Measurements from ENCODE around the gene ARHGAP32.
A peak's percentile ranks its signal among the peaks of the same experiment; 100 is the strongest.
"Not testable (repeated sequence)": the region's sequence is repeated elsewhere in the genome, so short reads cannot be mapped to it uniquely, and the experiment has no call there.

ARHGAP32 gene

GRCh38 chr11:129195682-129196081 is 3.6 kb upstream of the ARHGAP32 start:
- no peak for DNase-seq

GRCh38 chr11:129191649-129192048 is 476 bp downstream of the ARHGAP32 start:
- DNase-seq = no peak

DNA sequence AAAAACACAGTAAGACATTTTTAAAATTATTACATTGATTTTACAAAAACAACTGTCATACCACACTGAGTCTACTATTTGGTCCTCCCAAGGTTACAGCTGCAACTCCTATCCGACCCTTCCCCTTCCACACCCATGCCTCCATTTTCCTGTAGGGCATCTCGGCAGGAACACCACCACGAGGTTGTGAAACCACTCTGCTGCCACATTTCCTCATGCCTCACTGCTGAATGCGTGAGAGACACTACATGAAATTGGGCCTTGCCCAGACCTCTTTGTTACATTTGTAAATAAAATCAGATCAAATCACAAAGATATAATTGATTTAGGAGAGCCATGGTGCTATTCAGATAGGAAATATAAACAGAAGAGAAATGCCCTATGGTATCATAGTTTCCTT is 2.0 kb downstream of the ARHGAP32 start:
- no peak for DNase-seq

GRCh38 chr11:129189646-129190045 is 2.5 kb downstream of the ARHGAP32 start:
- no peak for DNase-seq

GRCh38 chr11:129185082-129185481 is 7.0 kb downstream of the ARHGAP32 start:
- not testable (repeated sequence) for DNase-seq

DNA sequence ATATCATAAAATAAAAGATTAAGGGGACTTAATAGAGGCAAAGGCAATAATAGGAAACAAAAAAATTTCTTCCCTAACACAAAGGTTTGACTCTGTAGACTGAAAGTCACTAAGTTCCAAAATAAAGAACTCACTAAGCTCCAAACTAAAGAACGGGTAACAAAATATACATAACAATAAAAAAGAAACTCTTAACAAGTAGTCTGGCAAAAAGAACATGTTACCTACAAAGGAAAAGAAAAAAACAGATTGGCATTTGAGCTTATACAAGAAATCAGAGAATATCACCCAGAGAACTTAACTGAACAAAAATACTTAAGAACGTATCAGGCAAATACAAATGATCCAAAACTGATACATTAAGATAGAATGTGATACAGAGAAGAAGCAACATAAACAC is 7.5 kb downstream of the ARHGAP32 start:
- DNase-seq = no peak

DNA sequence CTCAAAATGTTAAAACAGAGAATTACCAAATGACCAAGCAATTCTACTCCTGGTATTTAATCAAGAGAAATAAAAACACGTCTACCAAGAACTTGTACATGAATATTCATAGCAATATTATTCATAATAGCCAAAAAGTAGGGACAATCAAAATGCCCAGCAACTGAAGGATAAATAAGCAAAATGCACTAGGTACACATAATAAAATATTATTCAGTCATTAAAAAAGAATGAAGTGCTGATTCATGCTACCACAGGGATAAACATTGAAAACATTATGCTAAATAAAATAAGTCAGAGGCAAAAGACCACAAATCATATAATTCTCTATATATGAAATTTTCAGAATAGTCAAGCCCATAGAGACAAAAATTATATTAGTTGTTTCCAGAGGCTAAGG is 24.8 kb downstream of the ARHGAP32 start:
- no peak for DNase-seq

DNA sequence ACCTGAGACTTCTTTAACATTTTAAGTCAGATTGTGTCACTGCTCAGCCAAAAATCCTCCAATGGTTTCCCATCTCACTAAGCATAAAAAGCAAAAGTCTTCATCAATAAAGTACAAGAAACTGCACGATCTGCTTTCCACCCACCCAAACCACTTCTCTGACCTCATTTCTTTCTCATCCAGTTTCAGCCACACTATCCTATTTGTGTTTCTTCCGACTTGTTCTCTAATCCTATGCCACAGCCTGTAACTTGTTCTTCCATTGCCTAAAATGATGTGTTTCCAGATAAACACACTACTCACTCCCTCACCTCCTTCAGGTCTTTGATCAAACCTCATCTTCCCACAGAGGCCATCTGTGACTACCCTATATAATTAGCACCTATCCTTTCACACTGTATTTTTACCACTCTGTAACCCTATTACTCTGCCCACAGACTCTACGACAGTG is 28.4 kb downstream of the ARHGAP32 start:
- DNase-seq = no peak

DNA sequence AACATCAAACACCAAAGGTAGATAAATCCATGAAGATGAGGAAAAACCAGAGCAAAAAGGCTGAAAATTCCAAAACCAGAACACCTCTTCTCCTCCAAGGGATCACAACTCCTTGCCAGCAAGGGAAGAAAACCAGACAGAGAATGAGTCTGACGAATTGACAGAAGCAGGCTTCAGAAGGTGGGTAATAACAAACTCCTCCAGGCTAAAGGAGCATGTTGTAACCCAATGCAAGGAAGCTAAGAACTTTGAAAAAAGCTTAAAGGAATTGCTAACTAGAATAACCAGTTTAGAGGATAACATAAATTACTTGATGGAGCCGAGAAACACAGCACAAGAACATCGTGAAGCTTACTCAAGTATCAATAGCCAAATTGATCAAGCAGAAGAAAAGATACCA is 35.0 kb downstream of the ARHGAP32 start:
- DNase-seq = not testable (repeated sequence)

DNA sequence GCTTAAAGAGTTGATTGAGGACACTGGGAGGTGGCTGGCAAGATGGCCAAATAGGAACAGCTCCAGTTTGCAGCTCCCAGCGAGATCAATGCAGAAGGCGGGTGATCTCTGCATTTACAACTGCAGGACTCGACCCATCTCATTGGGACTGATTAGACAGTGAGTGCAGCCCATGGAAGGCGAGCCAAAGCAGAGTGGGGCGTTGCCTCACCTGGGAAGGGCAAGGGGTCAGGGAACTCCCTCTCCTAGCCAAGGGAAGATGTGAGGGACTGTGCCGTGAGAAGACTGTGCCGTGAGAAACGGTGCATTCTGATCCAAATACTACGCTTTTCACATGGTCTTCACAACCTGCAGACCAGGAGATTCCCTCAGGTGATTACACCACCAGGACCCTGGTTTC is 36.4 kb downstream of the ARHGAP32 start:
- no peak for DNase-seq

DNA sequence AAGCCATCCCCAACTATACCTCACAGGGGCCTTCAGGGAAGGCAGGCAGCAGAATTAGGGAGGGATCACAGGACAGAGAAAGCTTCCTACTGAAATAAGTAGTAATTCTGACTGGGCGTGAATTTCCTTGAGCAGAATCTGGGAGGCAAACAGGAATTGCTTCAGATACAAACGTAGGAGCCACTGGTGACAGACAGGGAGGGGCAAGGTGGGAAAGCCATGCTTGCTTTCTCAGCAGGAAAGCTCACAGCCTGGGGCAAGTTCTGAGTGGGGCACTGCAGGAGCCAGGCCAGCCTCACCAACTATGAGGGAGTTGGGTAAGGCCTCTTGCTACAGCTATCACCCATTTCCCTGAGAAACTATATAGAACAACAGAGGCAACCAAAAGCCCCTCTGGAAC is 43.6 kb downstream of the ARHGAP32 start:
- DNase-seq = no peak

DNA sequence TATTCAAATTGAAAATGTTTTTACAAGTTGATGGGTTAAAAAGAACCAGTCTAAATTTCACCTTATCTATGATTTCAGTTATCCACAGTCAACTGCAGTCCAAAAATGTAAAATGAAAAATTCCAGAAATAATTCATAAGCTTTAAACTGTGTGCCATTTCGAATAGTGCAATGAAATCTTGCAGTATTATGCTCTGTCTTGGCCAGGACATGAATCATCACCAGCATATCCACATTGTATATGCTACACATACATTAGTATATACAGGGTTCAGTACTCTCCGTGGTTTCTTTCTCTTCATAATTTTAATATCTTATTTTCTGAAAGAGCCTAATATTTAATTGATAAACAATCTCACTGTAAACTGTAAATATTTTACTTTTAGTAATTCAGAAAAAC is 45.9 kb downstream of the ARHGAP32 start:
- no peak for DNase-seq

- DNase-seq = no peak
Measured at GRCh38 chr11:129145276-129145675, 46.8 kb downstream of the ARHGAP32 start.

- no peak for DNase-seq
Measured at GRCh38 chr11:129144256-129144655, 47.9 kb downstream of the ARHGAP32 start.

GRCh38 chr11:129143335-129143734 is 48.8 kb downstream of the ARHGAP32 start:
- DNase-seq = no peak

DNA sequence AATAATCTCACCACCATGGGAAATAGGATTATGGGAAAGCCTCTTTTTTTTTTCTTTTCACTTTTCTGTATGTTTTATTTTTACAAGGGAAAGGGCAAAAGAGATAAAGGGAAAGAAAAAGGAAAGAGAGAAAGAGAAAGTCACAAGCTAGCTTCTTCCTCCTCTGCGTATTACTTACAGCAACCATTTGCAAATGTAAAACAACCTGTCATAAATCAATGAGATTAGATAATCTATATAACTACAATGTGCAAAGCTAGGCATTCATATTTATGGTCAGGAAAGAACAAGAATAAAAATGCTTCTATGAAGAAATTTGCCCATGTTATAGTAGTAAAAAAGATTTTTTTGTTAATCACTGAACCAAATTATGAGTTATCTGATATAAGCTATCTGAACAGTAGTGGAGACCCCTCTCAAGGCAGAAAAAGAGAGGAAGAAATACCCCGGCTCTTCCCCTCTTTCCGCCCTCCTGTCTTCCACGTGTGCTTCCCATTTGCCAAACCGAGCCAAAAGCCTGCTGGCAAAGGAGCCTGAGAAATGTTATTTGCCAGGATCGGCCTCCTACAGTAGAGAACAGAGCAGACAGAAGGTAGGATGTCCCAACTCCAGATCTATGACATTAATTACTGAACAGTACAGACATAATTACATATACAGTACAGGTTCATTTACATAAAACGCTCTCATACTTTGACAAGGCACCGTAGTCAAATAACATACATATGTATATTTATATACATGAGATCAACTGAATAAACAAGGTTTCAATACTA is 50.2 kb downstream of the ARHGAP32 start:
- no peak for DNase-seq

DNA sequence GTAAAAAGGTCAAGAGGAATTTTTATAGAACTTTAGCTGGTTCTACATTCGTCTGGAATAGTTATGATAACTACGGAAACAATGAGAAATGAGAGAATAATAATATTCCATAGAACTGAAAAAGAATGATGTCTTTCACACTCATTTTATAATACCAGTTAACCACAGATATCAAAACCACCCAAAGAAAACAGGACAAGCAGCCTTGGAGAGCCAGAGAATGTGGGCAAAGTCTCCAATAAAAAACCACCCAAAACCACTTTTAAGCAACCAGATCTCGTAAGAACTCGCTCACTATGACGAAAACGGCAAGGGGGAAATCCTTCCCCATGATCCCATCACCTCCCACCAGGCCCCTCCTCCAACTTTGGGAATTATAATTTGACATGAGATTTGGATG is 60.8 kb downstream of the ARHGAP32 start:
- no peak for DNase-seq

DNA sequence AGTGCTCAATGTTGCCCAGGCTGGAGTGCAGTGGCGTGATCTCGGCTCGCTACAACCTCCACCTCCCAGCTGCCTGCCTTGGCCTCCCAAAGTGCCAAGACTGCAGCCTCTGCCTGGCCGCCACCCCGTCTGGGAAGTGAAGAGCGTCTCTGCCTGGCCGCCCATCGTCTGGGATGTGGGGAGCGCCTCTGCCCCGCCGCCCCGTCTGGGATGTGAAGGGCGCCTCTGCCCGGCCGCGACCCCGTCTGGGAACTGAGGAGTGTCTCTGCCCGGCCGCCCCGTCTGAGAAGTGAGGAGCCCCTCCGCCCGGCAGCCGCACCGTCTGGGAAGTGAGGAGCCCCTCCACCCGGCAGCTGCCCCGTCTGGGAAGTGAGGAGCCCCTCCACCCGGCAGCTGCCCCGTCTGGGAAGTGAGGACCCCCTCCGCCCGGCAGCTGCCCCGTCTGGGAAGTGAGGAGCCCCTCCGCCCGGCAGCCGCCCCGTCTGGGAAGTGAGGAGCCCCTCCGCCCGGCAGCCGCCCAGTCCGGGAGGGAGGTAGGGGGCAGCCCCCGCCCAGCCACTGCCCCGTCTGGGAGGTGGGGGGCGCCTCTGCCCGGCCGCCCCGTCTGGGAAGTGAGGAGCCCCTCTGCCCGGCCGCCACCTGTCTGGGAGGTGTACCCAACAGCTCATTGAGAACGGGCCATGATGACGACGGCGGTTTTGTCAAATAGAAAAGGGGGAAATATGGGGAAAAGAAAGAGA is 63.1 kb downstream of the ARHGAP32 start:
- not testable (repeated sequence) for DNase-seq

DNA sequence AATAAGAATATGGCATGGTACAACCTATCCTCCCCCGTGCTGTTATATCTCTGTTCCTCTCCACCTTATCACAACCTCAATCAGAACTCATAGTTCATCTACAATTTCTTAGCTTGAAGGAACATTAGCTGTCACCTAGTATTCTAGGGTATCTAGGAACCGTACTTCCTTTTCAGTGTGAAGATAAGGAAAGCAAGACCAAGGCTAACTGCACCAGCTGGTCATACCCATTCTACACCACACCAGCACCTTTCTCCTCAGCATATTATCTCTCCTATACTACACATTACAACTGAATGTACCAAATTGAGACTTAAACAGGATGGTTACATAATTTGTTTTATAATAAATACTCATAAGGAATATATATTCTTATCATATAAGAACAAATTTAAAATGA is 73.1 kb downstream of the ARHGAP32 start:
- no peak for DNase-seq

DNA sequence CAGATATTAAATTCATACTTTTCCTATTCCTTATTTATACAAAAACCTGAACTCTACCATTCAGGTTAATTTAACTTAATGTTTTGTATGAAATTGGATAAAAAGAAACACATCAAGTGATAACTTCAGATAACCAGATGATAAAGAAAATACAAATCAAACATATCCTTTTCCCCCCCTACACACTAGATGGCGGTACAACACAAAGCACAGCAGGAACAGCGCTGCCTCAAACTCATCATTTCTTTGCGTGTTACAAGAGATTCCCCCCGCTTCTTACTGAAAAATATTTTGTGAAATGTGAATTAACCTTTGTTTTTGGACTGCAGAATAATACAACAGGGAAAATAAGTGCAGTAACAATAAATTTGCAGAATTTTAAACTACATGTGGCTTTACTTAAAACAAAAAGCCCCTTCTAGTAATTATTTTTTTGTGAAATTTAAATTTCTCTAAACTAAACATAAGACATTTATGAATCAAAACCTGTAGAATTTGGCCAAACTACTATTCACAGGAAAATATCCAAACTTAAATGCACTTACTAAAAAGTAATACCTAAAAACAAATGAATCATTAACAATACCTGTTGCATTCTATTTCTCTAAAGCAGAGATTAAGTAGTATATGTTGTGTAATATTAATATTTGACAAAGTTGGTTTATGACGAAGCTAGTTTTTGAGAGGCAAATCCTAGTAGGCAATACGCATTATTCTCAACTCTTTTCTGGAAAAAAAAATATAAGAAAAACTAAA is 74.4 kb downstream of the ARHGAP32 start:
- peak; percentile 16 to 54 for DNase-seq

DNA sequence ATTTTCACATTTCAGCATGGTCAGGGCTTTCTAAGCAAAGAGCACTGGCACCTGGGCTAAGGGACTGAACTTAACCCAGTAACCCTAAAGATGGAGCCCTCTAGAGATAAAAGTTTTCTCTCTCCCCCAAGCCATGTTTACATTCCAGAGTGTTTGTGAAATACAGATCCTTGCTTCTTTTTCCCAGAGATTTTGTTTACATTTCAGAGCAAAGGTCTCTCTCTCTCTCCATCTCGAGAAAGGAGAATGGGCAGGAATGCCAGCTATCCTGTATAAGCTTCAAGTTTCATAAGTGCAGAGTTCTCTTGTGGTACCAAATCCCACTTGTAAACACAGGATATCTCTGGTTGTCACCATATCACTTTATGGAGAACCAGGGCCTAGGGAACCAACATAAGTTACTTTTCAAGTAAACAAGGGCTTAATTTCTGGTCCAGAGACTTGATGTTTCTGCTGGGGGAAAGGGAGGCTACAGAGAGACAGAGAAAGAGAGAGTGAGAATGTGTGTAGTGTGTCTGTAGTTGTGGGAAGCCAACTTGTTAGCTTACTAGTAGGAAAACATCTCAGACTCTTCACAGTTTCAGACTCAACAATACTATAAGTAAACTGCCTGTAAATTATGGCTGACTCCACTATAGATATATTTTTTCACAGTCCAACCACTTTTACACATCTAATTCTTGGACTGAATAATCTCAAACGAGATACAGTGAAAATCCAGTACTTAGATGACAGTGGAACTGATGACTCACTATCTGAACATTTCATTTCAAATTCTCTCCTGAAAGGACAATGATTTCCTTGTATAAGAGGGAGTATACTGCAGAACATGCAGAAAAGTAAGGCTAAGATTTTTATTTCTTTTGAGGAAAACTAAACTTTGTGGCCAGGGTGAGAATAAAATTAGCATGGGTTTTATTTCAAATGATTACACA is 76.2 kb downstream of the ARHGAP32 start:
- DNase-seq = no peak

DNA sequence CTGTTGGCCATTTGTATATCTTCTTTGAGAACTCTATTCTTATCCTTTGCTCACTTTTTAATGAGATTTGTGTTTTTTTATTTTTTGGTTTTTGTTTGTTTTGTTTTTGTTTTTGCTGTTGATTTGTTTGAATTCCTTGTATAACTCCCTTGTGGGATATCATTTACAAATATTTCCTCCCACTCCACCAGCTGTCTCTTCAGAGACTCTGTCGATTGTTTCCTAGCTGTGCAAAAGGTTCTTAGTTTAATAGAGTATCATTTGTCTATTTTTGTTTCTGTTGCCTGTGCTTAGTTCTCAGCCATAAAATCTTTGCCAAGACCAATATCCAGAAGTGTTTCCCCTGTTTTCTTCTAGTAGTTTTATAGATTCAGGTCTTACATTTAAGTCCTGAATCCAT is 82.4 kb downstream of the ARHGAP32 start:
- no peak for DNase-seq
